Activated CD4-positive, alpha-beta T cell treated with anti-CD3 and anti-CD28 coated beads for 24 hours (primary cell): ENCODE measurements around the gene C14orf180.
"Not testable (repeated sequence)": the region's sequence is repeated elsewhere in the genome, so short reads cannot be mapped to it uniquely, and the experiment has no call there.

Source experiments
- DNase-seq, 2 donors: peaks; one replicate each; pipeline ENCODE4 v3.0.0-alpha.2; 2020; ENCODE audit warnings: low read depth in 2 of 2

Gene C14orf180

GRCh38 chr14:104578321-104578720 lies 1.2 kb upstream of the C14orf180 start:
- DNase-seq = no peak

GRCh38 chr14:104579939-104580338 lies 375 bp downstream of the C14orf180 start:
- not testable (repeated sequence) for DNase-seq

DNA sequence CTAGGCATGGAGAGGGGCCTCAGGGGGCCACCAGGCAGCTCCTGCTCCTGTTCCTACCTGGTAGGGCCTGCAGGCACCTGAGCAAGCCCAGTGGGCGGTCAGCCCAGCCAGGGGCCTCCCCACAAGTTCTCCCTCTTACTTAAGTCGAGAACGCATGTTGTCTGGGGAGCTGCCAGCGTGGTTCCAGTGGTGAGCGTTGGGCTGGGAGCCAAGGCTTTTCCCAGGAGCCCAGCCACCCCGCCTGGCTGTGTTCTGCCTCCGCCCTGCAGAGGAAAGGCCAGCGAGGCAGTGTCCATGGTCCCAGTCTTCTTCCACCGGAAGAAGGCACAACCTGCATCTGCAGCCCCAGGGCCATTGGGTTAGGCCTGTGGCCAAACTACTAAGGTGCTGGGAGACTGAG lies 1.4 kb downstream of the C14orf180 start:
- DNase-seq = no peak

DNA sequence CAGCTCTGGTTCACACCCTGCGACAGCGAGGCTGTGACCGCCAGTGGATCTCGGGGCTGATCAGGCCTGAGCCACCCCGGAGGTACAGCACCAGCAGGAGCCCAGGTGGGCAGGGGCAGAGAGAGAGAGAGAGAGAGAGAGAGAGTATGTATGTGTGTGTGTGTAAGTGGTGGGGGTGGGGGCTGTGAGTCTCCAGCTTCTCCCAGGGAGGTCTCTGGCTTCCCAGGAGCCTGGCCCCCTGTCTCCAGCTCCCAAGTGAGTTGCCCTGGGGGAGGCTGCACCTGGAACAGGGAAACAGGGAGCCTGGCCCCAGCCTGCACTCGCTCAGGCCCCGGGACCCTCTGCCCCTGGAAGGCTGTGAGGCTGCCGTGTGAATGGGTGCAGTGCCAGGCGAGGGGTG lies 2.0 kb downstream of the C14orf180 start:
- no peak for DNase-seq

- no peak for DNase-seq
These were observed 2.4 kb downstream of the C14orf180 start for GRCh38 chr14:104582005-104582404.

DNA sequence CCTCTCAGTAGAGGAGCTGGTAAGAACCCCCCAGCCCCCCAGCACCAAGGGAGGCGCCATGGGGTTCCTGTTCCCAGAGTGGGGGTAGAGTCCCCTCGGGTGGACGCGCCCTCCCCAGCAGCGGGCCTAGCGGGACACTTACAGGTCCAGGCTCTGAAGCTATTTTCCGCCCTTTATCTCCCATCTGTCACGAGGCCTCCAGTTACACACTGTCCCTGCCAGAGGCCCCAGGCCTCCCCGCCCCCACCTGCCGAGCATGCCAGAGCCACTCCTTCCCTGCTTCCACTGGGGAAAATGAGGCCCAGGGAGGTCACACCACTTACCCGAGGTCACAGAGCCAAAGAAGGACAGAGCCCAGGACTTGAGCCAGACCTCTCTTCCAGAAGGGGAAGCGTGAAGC lies 3.1 kb downstream of the C14orf180 start:
- no peak for DNase-seq

DNA sequence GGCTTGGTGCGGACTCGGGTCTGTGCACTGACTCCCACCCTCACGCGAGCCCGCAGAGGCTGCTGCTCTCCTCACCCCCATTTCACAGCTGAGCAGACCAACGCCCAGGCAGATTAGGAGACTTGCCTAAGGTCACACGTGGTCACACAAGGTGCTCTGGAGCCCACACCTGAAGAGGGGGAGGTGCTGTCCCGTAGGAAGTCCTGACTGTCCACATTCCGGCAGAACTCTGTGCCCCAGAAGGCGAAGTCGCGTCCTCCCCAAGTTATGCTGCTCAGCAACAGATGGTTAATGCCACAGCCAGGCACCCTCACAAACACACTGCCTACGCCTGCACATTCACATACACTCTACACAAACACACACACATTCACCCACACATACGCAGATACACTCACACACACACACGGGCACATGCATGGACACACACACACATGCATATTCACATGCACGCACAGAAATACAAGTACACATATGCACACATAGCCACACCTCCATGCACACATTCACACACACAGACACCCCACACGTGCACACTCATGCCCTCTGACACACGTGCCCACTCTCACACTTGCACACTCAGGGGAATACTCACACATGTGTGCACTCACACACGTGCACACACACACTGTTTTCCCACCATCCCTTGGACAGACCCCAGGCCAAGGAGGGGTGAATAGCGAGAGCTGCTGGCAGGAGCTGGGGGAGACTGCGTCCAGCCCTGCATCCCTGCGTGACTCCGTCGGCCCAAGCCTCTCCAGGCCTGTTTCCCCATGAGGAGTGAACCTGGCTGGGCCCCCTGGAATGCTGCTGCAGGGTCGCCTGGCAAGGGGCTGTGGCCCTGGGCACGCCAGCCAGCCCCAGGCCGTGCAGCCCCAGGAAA lies 4.1 kb downstream of the C14orf180 start:
- no peak for DNase-seq

DNA sequence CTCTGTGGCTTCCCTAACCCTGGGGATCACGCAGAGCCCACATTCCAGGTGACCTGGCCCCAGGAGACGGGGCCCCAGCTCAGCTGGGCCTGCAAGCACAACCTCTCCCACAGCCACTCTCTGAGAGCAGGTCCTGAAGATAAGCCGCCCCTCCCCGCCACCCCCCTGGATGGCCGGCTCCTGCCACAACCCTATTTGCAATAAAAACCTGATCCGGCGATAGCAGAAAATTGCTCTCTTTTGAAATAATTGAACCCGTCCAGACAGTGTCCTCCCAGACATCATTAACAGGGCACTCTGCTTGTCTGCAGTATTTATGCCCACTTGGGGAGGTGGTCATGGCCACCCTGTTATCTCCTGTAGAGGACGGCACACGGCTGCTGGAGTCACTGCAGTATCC lies 5.0 kb downstream of the C14orf180 start:
- DNase-seq = no peak

DNA sequence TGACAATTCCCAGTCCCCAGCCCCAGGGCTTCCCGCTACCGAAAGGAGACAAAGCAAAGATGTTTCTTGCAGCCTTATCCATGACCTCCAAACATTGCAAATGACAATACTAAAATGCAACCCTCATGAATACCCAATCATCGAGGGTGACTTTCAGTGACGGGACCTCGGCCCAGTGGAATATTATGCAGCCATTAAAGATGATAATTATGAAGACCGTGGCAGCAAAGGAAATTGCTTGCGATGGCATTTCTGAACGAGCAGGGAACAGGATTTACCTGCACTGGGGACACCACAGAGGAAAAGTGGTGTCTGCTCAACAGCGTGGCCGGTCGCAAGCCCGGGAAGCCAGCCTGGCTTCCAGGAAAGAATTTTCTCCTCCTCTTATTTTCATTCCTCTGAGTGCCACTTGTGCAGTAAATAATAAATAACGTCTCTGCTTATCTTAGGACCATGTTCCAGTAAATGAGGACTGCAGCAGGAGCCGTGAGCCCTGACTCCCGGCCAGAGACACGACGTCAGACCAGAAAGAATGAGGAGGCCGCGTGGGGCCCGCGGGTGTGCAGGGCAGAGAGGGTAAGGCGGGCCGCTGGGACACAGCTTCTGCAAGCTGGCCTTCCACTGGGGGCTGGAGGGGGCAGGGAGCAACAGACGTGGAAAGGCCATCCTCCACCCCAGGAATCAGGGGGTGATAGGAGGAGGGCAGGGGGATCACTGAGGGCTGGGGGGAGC lies 6.6 kb downstream of the C14orf180 start:
- DNase-seq = no peak

DNA sequence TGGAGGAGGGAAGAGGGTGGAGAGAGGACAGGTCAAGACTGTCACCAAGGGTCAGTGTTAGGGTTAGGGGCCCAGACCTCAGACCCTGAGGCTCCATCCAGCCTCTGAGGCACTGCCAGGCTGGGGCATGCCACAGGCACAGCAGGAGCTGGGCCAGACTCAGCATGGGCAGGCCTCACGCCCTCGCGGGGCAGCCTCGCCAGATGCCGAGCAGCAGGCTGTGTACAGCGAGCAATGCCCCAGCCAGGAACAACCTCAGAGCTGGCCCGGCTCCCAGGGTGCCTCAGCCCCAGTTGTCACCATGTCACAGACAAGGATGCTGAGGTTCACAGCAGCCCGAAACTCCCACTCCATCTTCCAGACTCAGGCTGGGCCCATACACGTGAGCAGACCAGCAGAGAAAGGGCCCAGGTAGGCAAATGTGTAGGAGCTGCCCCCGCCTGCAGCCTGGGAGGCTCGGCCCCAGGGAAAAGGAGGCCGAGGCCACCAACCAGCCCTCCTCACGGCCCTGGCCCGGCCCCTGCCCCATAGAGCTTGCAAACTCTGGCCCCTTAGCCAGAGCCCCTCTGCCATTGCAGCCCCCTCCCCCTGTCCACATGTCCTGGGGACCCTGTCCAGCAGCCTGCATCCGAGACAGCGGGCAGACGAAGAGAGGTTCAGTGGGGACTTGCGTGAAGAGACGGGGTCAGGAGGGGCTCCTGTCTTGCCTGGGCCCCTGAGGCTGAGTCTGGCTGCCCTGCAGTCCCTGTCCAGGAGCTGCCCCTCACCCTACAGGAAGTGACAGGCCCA lies 7.5 kb downstream of the C14orf180 start:
- DNase-seq = no peak

GRCh38 chr14:104587641-104588040 lies 8.1 kb downstream of the C14orf180 start:
- no peak for DNase-seq

DNA sequence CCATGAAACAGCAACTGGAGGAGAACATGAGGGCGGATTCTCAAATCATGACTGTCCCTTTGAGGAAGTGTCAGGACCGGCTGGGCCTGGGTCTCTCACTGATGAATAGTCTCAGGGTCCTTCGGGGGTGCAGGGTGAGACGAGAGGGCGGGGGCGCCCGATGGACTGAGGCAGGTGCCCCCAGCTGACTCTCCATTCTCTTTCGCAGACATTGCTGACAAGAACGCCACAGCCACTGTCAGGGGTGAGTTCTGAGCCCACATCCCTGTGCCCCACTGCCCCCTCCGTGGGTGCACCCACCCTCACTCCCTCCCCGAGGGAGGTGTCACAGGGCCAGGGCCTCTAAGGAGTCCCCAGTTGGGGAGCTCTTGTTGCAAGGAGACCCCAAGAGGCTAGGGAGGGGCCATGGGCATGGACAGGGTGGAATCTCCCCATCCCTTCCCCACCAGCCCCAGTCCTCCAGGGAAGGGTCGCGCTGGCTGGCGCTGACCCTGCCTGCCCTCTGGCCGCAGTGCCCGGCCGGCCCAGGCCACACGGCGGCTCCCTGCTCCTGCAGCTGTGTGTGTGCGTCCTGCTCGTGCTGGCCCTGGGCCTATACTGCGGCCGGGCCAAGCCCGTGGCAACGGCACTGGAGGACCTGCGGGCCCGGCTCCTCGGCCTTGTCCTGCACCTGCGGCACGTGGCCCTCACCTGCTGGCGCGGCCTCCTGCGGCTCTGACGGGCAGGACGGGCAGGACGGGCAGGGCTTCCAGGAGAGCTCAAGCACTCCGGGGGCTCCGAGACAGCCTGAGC lies 8.7 kb downstream of the C14orf180 start:
- DNase-seq = no peak

DNA sequence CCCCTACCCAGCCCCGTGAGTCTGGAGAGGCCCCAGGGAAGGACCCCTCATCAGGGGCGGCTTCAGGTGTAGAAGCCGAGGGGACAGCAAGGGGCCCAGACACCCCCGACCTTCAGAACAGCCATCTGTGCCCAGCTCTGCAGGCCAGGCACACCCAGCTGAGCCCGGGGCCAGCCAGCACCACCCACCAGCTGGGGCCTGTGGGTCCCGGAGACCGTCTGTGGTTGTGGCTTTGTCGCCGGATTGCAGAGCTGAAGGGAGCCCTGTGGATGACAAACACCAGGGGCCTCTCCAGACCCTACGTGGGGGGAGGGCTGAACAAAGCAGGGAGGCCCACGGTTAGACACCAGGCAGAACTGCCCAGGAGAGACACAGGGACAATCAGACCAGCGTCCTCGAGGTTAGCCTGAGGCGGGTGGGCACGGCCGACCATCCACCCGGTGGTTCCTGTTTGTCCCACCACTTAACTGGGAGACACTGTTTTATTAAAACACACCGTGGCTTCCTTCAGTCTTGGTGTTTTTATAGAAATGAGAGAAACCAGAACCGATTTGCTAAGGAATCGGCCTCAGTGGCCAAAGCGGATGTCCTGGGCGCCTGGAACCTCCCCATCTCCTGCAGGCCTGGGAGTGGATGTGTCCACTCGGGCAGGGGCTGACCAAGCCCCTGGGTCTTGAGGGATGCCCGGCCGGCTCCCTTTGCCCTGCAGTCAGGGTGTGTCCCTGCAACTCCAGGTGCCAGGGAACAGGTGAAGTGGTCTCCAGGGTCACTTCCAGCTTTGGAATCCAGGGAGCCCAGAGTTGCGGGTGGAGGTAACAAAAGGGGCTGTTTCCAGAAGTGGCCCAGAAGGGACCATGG lies 10.0 kb downstream of the C14orf180 start:
- no peak for DNase-seq

DNA sequence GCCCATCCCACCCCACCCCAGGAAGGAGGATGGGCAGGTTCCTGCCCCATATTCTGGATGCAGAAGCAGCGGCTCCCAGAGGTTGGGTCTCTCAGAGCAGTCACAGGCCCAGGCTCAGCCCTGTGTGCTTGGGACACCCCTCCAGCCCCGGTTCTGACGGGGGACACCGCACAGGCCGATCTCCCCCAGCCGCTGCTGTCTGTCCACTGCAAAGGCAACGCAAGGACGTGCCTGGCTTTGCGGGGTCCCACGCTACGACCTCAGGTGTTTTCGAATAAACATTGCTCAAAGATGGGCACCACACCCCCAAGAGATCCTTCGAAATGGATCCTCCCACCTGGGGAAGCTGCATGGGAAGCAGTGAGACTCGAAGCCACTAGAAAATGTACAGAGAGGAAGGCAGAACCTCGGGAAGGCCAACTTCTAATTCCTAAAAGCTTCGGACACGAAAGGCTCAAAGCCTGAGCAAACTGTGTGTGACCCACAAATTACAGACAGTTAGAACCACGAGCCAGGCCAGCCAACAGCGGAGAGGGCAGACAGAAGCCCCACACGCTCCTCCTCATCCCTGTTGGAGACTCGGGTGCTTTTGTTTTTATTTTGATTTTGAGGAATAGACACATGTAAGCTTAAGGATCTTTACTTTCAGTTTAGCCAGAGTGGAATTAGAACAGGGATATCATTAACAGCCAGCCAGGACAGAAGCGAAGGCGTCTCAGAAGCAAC lies 10.8 kb downstream of the C14orf180 start:
- DNase-seq = no peak

- no peak for DNase-seq
These were observed 11.5 kb downstream of the C14orf180 start for GRCh38 chr14:104591031-104591430.

- DNase-seq = no peak
These were observed 12.1 kb downstream of the C14orf180 start for GRCh38 chr14:104591506-104592291.

DNA sequence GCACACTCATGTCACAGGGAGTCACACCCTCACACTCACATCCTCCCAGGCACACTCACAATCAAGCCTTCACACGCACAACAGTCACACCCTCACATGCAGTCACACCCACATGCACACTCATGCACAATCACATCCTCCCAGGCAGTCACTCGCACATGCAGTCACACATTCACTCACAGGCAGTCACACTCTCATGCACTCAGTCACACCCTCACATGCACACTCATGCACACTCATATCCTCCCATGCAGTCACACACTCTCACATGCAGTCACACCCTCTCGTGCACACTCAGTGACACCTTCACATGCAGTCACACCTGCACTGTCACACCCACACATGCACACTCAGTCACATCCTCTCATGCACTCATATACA lies 12.7 kb downstream of the C14orf180 start:
- DNase-seq = no peak

GRCh38 chr14:104592785-104593184 lies 13.2 kb downstream of the C14orf180 start:
- no peak for DNase-seq

DNA sequence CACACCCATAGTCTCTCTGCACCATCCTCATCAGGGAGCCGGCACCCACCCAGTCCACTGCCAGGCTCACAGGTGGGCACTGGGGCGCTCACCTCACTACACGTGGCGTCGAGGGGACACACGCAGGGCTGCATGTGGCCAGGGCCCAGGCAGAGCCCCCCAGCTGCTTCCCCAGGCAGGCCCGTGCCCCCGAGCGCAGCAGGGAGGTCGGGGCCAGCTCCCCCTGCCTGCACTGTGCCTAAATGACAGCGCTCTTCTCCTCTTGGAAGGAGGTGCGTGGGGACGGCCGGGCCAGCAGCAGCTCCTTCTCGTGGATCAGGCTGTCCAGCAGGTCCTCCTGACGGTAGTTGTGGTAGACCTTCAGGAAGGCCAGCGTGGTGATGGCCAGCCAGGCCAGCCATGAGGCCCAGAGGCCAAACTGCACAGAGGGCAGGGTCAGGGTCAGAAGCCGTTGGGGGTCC lies 13.7 kb downstream of the C14orf180 start:
- DNase-seq = no peak
